Left lung (tissue), 10 donors: ENCODE results near the gene MT2A. TPM values are rescaled to one million over a fixed set of nuclear protein-coding genes. Genes with fewer than 3 reads are reported as not detected.

ENCODE experiments used
- ATAC-seq: fragments of 200-7000 bp; cut with Tn5 transposase; one replicate; pipeline ENCODE4 v1.9.1; 2020; ENCODE audit warnings: moderate library complexity
- DNase-seq, 4 donors: peaks; one replicate each; pipeline ENCODE4 v3.0.0-alpha.2; 2013 to 2020
- H3K27ac ChIP-seq, 2 donors: fragments of 200-600 bp; sonication (generic) in 1 of 2; one replicate each; pipeline versions ENCODE4 v1.5.0 to v1.8.0; 2020 to 2021
- H3K27me3 ChIP-seq, 2 donors: fragments of 200-600 bp; sonication (generic) in 1 of 2; one replicate each; pipeline versions ENCODE4 v1.5.0 to v1.8.0; 2020 to 2021
- H3K36me3 ChIP-seq, 2 donors: fragments of 200-600 bp; sonication (generic) in 1 of 2; one replicate each; pipeline versions ENCODE4 v1.5.0 to v1.8.0; 2020 to 2021
- H3K4me1 ChIP-seq, 2 donors: fragments of 200-600 bp; one replicate each; pipeline ENCODE4 v1.8.0; 2021
- H3K4me3 ChIP-seq, 2 donors: fragments of 200-600 bp; sonication (generic) in 1 of 2; one replicate each; pipeline versions ENCODE4 v1.5.0 to v1.8.0; 2020 to 2021; ENCODE audit warnings: mild to moderate bottlenecking in 1 of 2
- H3K9me3 ChIP-seq, 2 donors: fragments of 200-600 bp; sonication (generic) in 1 of 2; one replicate each; pipeline versions ENCODE4 v1.5.0 to v1.8.0; 2020 to 2021
- CTCF ChIP-seq, 2 donors: fragments of 200-600 bp; sonication (generic) in 1 of 2; IDR thresholded peaks; one replicate each; pipeline versions ENCODE4 v1.5.0 to v1.8.0; 2021; ENCODE audit warnings: antibody characterized with exemption in 2 of 2
- intact Hi-C, 2 donors: fragments of 100-400 bp; cut with DNase I; formaldehyde crosslinking; loops; one replicate each; pipeline versions ENCODE4 v1.11.2 to v1.14.2; 2022
- polyA plus RNA-seq, 6 donors: library from polyadenylated mRNA; unstranded; fragments of 120-200 nt; gene quantifications; one replicate each; pipeline ENCODE4 v1.2.1, GENCODE V29; 2013; ENCODE audit not compliant: insufficient read length in 6 of 6
- total RNA-seq, 2 donors: library from RNA; stranded (reverse); fragmentation: NEBNext Ultra II Directional; extraction: Animal tissue kit (Norgen Biotek cat#: 25700); gene quantifications; one replicate each; pipeline ENCODE4 v1.2.1, GENCODE V29; 2021
- donor health status: DM: no; HTN: yes; CAD: no.
- donor health status: DM: no; HTN: no; CAD: no.

The MT2A gene
- total and polyA plus RNA-seq, 8 donors, result 27.1 to 425 (median 47.9) TPM

GRCh38 chr16:56594292-56594619, 14.1 kb upstream of the MT2A start:
- Histone ChIP-seq H3K27me3 (peaks cover 11 to 23% of the 10 kb centered on the region in 2 donors), H3K36me3 (no peaks in the 10 kb centered on the region), H3K27ac (no peak overlapping the region), H3K4me3 (no peak overlapping the region), H3K4me1 (peaks cover 0 to 13% of the 10 kb centered on the region in 2 donors), H3K9me3 (no peaks in the 10 kb centered on the region)
- no peak for TF ChIP-seq CTCF (IDR thresholded peaks at IDR 0.05)
- intact Hi-C loops, result no loop called here
- DNase-seq, result no peak
- no peak for ATAC-seq

- Histone ChIP-seq H3K4me1 (peaks cover 0 to 6% of the 10 kb centered on the region in 2 donors), H3K27me3 (no peaks in the 10 kb centered on the region), H3K27ac (no peak overlapping the region), H3K36me3 (no peaks in the 10 kb centered on the region), H3K4me3 (no peak overlapping the region), H3K9me3 (no peaks in the 10 kb centered on the region)
- TF ChIP-seq CTCF (IDR thresholded peaks at IDR 0.05), result peak; percentile 37 to 58
- intact Hi-C loops, result no loop called here
- DNase-seq (no peak), ATAC-seq (peak; percentile 70)
Measured at GRCh38 chr16:56600398-56600999, 7.9 kb upstream of the MT2A start.

GRCh38 chr16:56601325-56601724, 7.1 kb upstream of the MT2A start:
- H3K36me3 ChIP-seq, result no peaks in the 10 kb centered on the region
- intact Hi-C loops, result no loop called here
- TF ChIP-seq CTCF (IDR thresholded peaks at IDR 0.05), result no peak
- no peaks in the 10 kb centered on the region for H3K27me3 ChIP-seq
- DNase-seq (no peak), ATAC-seq (no peak)
- H3K9me3 ChIP-seq, result no peaks in the 10 kb centered on the region
- peaks cover 6 to 14% of the 10 kb centered on the region in 2 donors for H3K4me1 ChIP-seq
- H3K4me3 ChIP-seq, result no peak overlapping the region
- H3K27ac ChIP-seq, result no peak overlapping the region

- H3K4me3 ChIP-seq, result no peak overlapping the region
- ATAC-seq, result no peak
- peaks cover 21 to 32% of the 10 kb centered on the region in 2 donors for H3K4me1 ChIP-seq
- H3K27me3 ChIP-seq, result no peaks in the 10 kb centered on the region
- no peak overlapping the region for H3K27ac ChIP-seq
- peak; percentile 34 to 38 for TF ChIP-seq CTCF (IDR thresholded peaks at IDR 0.05)
- no peaks in the 10 kb centered on the region for H3K9me3 ChIP-seq
- H3K36me3 ChIP-seq, result no peaks in the 10 kb centered on the region
- intact Hi-C loops, result no loop called here
- peak in 1 of 4 donors; percentile 43 for DNase-seq
Measured at GRCh38 chr16:56603589-56603988, 4.8 kb upstream of the MT2A start.

GRCh38 chr16:56604966-56605365, 3.4 kb upstream of the MT2A start:
- ATAC-seq, result no peak

More at GRCh38 chr16:56604966-56605365, 3.4 kb upstream of the MT2A start:
- no peak for TF ChIP-seq CTCF (IDR thresholded peaks at IDR 0.05)
- H3K4me3 ChIP-seq, result no peak overlapping the region
- no peaks in the 10 kb centered on the region for H3K27me3 ChIP-seq
- H3K27ac ChIP-seq, result peak overlapping the region in 1 of 2 donors; percentile 93
- no peaks in the 10 kb centered on the region for H3K36me3 ChIP-seq
- no peak for DNase-seq
- intact Hi-C loops, result no loop called here
- peaks cover 23 to 43% of the 10 kb centered on the region in 2 donors for H3K4me1 ChIP-seq
- H3K9me3 ChIP-seq, result no peaks in the 10 kb centered on the region
